ENCODE results near the gene SLX9. TPM values are rescaled to one million over a fixed set of nuclear protein-coding genes. Genes with fewer than 3 reads are reported as not detected.

The SLX9 gene
- total and polyA plus RNA-seq, 2 donors (not counting 3 experiments of a cell fraction or from before 2014, with no cell fraction given) = 27.0 to 50.6 TPM

DNA sequence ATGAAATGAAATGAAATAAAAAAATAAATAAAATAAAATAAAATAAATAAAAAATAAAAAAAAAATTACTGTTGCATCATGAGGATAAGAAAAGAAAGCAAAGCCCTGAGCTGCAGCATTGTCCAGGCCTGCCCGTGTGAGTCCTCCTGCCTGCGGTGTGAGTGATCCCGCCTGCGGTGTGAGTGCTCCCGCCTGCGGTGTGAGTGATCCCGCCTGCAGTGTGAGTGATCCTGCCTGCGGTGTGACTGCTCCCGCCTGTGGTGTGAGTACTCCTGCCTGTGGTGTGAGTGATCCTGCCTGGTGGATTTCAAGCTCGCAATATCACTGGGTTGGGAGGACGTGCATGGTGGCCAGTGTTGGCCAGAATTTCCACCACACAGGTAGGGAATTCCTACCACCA is 44.0 kb upstream of the SLX9 start:
- FAIRE-seq (no peak), DNase-seq (ENCODE audit: low read depth, low spot score) (no peak)
- TF ChIP-seq POLR2A (IDR thresholded peaks at IDR 0.05; ENCODE audit: low read depth, low read length) (no peak), POLR2AphosphoS5 (IDR thresholded peaks at IDR 0.05; ENCODE audit: insufficient read depth, low read depth, low read length) (no peak), EZH2 (IDR thresholded peaks at IDR 0.05; ENCODE audit: borderline replicate concordance, low read depth, low read length, severe bottlenecking) (no peak), CTCF (IDR thresholded peaks at IDR 0.05; ENCODE audit: extremely low read depth in 1 of 2, insufficient read depth in 1 of 2, low read depth in 1 of 2, low read length in 2 of 2) (no peak), GATA2 (IDR thresholded peaks at IDR 0.05; ENCODE audit: insufficient read depth, insufficient read length, low read depth, low read length) (no peak), MAX (IDR thresholded peaks at IDR 0.05; ENCODE audit: insufficient read depth, insufficient read length) (no peak), MYC (IDR thresholded peaks at IDR 0.05; ENCODE audit: low read depth, low read length) (no peak), FOS (IDR thresholded peaks at IDR 0.05; ENCODE audit: borderline replicate concordance, insufficient read depth, low read length) (no peak), JUN (IDR thresholded peaks at IDR 0.05; ENCODE audit: borderline replicate concordance, insufficient read depth, insufficient read length, low read depth) (no peak)
- H3K4me3 ChIP-seq (replicated peaks in 1 of 3; ENCODE audit: insufficient read depth in 1 of 3, low read depth in 1 of 3, low read length in 3 of 3) = no peak overlapping the region
- BruUV-seq (replicated peaks) = no TSS peak
- no peaks in the 10 kb centered on the region for H3K79me2 ChIP-seq (ENCODE audit: control insufficient read depth, insufficient read depth, low read length)
- ChIA-PET POLR2A (no interaction called here), CTCF (interaction anchor here (1.4 to 5.1 kb wide), 3 partner anchors 15 to 242 kb away, joined by 3 to 47 read pairs (median 4); no protein-coding TSS in a partner anchor)
- dilution Hi-C loops (cut with MboI; ENCODE audit: extremely low pct_ligation_motif_present, low sequenced_read_pairs) (no loop called here), intact Hi-C loops (cut with micrococcal nuclease) (no loop called here)
- no peak overlapping the region for H3K4me2 ChIP-seq (ENCODE audit: insufficient read depth, low read length)
- H3K36me3 ChIP-seq (ENCODE audit: control insufficient read depth in 2 of 2, extremely low read depth in 1 of 2, insufficient read depth in 2 of 2, low read length in 2 of 2) = no peaks in the 10 kb centered on the region
- no peak overlapping the region for H3K27ac ChIP-seq (ENCODE audit: insufficient read depth, low read depth, low read length)
- no peaks in the 10 kb centered on the region for H3K9me1 ChIP-seq (replicated peaks; ENCODE audit: control insufficient read depth, extremely low read depth, insufficient read depth, low read length)
- H4K20me1 ChIP-seq (replicated peaks; ENCODE audit: control insufficient read depth, extremely low read depth, insufficient read depth, low read length) = no peaks in the 10 kb centered on the region
- no peaks in the 10 kb centered on the region for H3K27me3 ChIP-seq (ENCODE audit: control insufficient read depth in 2 of 2, insufficient read depth in 2 of 2, low read length in 2 of 2)
- no peak overlapping the region for H2AFZ ChIP-seq (ENCODE audit: low read depth, low read length)
- H3K4me1 ChIP-seq (ENCODE audit: control insufficient read depth, extremely low read depth, insufficient read depth, low read length) = no peaks in the 10 kb centered on the region
- no peaks in the 10 kb centered on the region for H3K9me3 ChIP-seq (replicated peaks; ENCODE audit: control insufficient read depth, insufficient read depth, low read length)
- no peak overlapping the region for H3K9ac ChIP-seq (replicated peaks; ENCODE audit: extremely low read depth, insufficient read depth, low read length)

Measured in endothelial cell of umbilical vein (primary cell).